Prostate gland (tissue), 2 donors: ENCODE data around the gene IQCE.

Experiments used
- CTCF ChIP-seq, 4 experiments: fragments of 200-600 bp in 2 of 4; fragments of 450-650 bp in 2 of 4; sonication (generic) in 2 of 4; IDR thresholded peaks; 1 replicate in 3 of 4; 2 replicates in 1 of 4; pipeline ENCODE4 v1.5.1; 2016 to 2019; ENCODE audit warnings: antibody characterized with exemption in 4 of 4, mild to moderate bottlenecking in 2 of 4, moderate library complexity in 2 of 4
- POLR2A ChIP-seq: fragments of 450-650 bp; IDR thresholded peaks from one replicate; pipeline ENCODE4 v1.6.1; 2016; ENCODE audit warnings: antibody characterized with exemption, mild to moderate bottlenecking
- POLR2AphosphoS5 ChIP-seq: sonication (generic); formaldehyde crosslinking; IDR thresholded peaks from one replicate; pipeline ENCODE4 v1.6.1; 2017; ENCODE audit warnings: antibody characterized with exemption

- no peak for TF ChIP-seq CTCF (IDR thresholded peaks at IDR 0.05)
- TF ChIP-seq POLR2A, result no peak
- no peak for TF ChIP-seq POLR2AphosphoS5
Measured at GRCh38 chr7:2595258-2595860, 36.6 kb downstream of the IQCE start.
